Stimulated activated CD8-positive, alpha-beta memory T cell treated with anti-CD3 and anti-CD28 coated beads, Interleukin-4, amount 100 ng/mL, for 24 hours (primary cell): ENCODE data around the gene ZNF330.
"Not testable (repeated sequence)": the region's sequence is repeated elsewhere in the genome, so short reads cannot be mapped to it uniquely, and the experiment has no call there.

Experiments used
- DNase-seq: peaks from one replicate; pipeline ENCODE4 v3.0.0-alpha.2; 2020; ENCODE audit warnings: low read depth

The ZNF330 gene

GRCh38 chr4:141220691-141221659, at the start of gene ZNF330:
ZNF330 (plus strand) TSS chr4:141220895; CDS start chr4:141222372, 1,477 bp downstream.
- peak; percentile 81 for DNase-seq

GRCh38 chr4:141174457-141174856, 46.2 kb upstream of the ZNF330 start:
- no peak for DNase-seq

GRCh38 chr4:141177171-141177570, 43.5 kb upstream of the ZNF330 start:
- no peak for DNase-seq

- DNase-seq = no peak
Observed at GRCh38 chr4:141179474-141180373, 41.0 kb upstream of the ZNF330 start.

- no peak for DNase-seq
Observed at GRCh38 chr4:141180991-141181761, 39.5 kb upstream of the ZNF330 start.

GRCh38 chr4:141183491-141183890, 37.2 kb upstream of the ZNF330 start:
- not testable (repeated sequence) for DNase-seq

- DNase-seq = no peak
Observed at GRCh38 chr4:141192564-141192963, 28.1 kb upstream of the ZNF330 start.

GRCh38 chr4:141193516-141194034, 27.1 kb upstream of the ZNF330 start:
- no peak for DNase-seq

- no peak for DNase-seq
Observed at GRCh38 chr4:141195095-141195707, 25.5 kb upstream of the ZNF330 start.

GRCh38 chr4:141196227-141196933, 24.3 kb upstream of the ZNF330 start:
- no peak for DNase-seq

GRCh38 chr4:141207961-141208360, 12.7 kb upstream of the ZNF330 start:
- no peak for DNase-seq

- no peak for DNase-seq
Observed at GRCh38 chr4:141210168-141210567, 10.5 kb upstream of the ZNF330 start.

- DNase-seq = no peak
Observed at GRCh38 chr4:141213550-141213991, 7.1 kb upstream of the ZNF330 start.

- DNase-seq = no peak
Observed at GRCh38 chr4:141215030-141215429, 5.7 kb upstream of the ZNF330 start.

- DNase-seq = no peak
Observed at GRCh38 chr4:141216002-141216761, 4.5 kb upstream of the ZNF330 start.

GRCh38 chr4:141220271-141220670, 424 bp upstream of the ZNF330 start:
- no peak for DNase-seq

GRCh38 chr4:141223418-141223817, 2.7 kb downstream of the ZNF330 start:
- DNase-seq = no peak

- DNase-seq = not testable (repeated sequence)
Observed at GRCh38 chr4:141227280-141227679, 6.6 kb downstream of the ZNF330 start.

GRCh38 chr4:141229408-141230101, 8.9 kb downstream of the ZNF330 start:
- no peak for DNase-seq
